Measurements from ENCODE around the gene NTNG2.
"Not testable (repeated sequence)": the region's sequence is repeated elsewhere in the genome, so short reads cannot be mapped to it uniquely, and the experiment has no call there.

NTNG2 gene

DNA sequence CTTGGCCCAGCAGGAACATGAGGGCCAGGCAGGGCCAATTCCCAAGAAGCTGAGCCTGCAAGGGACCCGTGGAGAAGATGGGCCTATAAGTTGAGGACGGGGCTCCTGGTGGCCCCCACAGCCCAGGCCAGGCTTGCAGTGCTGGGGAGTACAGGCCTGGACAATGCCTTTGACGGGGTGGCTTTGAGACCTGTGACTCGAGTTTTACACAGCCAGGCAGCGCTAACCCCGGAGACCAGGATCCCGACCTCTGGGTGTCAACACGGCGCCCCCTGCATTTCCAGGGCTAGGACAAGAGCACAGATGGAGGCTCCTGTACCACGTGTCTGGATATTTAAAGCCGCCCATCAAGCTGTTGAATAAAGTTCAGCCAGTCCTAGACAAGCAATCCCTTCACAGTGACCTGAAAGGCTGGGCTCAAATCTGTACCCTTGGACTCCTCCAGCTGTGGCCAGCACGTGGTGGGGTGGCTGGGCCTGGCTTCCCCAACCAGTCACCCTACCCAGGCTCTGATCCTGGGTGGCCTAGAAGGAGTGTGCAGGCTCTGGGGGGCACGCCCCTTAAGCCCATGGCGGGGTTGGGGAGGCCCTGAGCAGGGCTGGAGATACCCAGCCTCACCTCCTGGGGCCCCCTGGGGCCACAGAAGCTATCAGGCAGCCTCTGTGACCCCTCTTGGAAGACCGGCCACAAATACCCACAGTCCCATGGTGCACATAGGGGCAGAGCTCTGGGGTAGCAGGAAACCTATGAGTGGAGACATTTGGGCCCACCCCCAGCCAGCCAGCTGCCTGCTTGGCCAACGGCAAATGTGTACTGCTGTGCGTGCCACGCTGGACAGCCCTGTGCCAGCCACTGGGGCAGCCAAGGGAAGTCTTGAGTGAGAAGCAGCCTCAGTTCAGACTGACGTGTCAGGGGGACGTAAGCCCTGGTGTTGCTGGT is 88.7 kb downstream of the NTNG2 start:
- DNase-seq (ENCODE audit: low spot score): no peak

DNA sequence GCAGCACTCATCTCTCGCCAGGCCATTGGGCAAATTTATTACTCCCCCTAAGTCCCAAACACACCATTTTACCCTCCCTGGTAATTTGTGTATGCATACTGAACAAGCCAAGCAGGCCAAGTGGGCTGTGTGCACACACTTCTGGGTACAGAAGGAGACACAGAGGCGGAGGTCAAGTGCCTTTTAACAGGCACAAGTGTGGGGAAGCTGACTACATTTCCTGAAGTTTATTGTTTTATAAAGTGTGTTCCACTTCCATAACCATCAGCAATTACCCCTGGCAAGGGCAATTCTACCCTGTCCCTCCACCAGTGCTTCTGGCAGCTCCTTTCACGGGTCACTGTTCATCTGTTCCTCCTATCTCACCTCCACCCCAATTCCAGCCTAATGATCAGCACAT is 99.0 kb downstream of the NTNG2 start:
- no peak for DNase-seq (ENCODE audit: low spot score)

DNA sequence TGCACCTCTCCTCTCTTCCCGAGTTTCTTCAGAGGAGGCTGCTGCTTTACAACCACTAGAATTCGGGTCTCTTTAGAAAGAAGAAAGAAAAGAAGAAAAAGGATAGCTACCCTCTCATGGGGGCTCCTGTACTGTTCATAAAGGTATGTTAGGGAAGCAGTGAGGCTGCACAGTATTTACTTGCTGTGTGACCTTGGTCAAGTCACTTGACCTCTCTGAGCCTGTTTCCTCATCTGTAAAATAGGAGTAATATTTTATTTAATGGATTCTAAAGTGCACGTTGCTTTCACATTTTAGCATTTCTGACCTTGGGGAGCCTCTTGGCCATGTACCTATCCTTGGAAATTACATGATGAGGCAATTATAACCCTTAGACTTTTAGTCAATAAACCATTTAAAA is 104.2 kb downstream of the NTNG2 start:
- DNase-seq (ENCODE audit: low spot score): no peak

DNA sequence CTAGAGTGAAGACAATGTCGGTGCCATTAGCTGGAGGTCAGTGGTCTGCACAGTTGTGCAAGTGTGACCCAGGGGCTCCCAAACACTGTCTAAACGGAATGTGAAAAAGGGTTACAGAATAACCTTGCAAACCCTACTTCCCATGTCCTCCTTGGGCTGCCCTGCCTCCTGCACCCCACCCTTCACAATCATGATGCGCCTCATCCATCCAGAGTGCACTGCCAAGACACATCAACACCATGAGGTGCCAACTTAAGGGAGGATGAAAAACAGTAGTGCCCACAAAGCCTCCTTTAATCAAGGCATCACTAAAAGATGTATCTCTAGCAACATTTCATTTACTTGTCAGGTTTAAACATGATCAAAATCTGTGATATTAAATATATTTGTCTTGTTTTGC is 105.8 kb downstream of the NTNG2 start:
- DNase-seq (ENCODE audit: low spot score): no peak

DNA sequence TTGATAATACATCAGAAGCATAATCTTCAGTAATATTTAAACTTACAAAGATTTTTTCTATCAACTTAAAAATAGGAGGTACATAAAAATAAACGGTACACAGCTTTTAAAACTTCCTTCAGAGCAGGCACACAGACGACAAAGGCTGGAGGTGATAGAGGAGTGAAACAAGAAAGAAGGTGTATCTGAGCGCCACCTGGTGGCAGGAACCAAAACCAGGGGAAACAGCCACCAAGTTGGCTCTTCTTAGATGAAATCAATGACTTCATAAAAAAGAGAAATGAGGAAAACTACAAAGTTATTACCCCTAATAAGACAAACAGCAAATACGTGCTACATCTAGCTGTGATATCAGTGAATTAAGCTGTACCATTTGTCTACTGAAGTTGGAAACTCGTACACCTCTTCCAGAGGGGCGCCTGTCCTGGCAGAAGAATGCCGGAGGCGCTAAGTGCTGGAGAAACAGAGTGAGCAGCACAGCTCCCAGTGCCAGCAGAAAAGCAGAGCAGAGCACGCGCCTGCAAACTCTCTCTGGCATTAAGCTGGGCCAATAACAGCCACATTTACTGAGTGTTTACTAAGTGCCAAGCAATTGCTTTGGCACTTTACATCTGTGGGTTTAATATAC is 107.0 kb downstream of the NTNG2 start:
- DNase-seq (ENCODE audit: low spot score): peak; percentile 44

DNA sequence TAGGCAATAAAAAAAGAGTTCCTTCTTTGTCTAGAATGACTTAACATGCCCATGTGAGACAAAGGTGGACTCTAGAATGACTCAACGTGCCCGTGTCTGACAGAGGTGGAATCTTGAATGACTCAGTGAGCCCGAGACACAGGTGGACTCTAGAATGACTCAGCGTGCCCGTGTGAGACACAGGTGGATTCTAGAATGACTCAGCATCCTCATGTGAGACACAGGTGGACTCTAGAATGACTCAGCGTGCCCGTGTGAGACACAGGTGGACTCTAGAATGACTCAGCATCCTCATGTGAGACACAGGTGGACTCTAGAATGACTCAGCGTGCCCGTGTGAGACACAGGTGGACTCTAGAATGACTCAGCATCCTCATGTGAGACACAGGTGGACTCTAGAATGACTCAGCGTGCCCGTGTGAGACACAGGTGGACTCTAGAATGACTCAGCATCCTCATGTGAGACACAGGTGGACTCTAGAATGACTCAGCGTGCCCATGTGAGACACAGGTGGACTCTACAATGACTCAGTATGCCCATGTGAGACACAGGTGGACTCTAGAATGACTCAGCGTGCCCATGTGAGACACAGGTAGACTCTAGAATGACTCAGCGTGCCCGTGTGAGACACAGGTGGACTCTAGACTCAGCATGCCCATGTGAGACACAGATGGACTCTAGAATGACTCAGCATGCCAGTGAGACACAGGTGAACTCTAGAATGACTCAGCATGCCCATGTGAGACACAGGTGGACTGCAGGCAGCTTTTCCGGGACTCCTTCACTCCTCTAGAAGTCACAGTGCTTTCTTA is 108.1 kb downstream of the NTNG2 start:
- not testable (repeated sequence) for DNase-seq (ENCODE audit: low spot score)

DNA sequence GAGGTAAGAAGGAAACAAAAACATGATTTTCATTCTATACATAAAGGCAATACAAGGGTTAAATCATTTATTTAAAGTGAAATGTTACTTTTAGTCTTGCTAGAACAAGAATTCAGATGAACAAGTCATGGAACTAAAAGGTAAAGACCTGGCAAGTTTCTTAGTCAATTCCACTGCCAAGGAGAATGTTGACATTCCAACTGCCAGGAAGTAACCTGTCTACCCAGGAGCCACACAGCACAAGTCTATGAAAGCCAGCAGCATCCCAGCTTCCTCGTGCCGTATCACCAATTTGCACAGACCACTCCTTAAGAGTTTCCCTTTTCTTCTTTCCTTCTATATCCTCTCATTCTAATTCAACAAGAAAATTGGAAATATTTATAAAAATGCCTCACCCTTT is 113.0 kb downstream of the NTNG2 start:
- DNase-seq (ENCODE audit: low spot score): no peak

DNA sequence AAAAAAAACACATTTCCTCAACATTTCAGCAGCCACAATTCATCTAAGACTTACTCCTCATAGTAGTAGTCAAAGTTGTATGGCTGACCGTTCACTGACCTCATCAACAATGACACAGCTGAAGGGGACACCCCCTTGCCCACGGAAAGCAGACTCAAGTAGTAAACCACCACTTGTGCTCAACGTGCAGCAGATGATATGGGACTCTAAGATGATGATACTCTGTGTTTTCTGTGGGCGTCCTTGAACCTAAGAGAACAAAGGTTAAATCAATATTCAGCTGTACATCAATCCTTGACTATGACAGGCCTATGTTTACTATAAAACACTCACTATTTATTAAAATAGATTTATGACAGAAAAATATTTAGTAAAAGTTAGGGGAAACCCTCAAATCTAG is 121.3 kb downstream of the NTNG2 start:
- no peak for DNase-seq (ENCODE audit: low spot score)

DNA sequence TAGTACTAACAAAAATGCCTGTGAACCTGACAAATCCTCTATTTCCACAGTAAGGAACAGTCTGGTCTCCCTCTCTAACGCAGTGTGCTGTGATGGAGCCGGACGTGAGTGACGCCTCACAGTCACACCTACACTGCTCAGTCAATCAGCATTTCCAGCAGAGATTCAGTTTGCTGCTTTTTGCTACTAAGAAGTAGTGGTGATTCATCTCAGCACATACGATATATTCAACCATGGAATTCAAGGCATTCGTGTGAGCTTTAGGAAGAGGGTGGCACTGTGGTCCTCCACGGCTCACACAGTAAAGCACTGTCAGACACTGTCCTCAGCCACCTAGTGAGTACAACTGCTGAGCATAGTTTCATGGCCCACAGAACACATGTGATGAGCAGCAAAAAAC is 122.0 kb downstream of the NTNG2 start:
- no peak for DNase-seq (ENCODE audit: low spot score)

DNA sequence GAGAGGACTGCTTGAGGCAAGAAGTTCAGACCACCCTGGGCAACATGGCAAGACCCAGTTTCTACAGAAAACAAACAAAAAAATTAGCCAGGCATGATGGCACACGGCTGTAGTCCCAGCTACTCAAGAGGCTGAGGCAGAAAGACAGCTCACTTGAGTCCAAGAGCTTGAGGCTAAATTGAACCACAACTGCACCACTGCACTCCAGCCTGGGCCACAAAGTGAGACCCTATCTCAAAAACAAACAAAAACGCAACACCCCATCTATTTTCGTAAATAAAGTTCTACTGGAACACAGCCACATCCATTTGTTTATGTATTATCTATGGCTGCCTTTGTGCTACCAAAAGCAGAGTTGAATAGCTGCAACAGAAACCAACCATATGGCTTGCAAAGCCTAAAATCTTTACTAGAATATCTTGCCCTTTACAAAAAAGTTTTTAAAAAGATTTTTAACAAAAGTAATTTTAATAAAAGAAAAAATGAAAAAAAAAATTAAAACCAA is 125.5 kb downstream of the NTNG2 start:
- DNase-seq (ENCODE audit: low spot score): no peak

DNA sequence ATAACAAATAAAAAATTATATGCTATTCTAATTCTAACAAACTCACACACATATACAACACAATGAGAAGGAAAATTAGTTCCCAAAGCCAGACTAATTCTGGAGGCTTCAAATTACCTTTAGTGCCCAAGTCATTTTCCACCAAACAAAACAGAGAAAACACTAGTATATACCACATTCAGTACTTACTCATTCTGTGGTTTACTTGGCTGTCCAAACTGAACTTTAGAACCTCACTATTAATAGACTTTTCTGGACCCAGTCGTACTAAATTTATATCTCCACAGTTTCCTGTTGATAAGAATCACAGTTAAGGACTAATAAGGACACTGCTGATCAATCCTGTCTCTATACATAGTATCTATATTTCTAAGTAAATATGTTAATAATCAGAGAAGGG is 126.5 kb downstream of the NTNG2 start:
- no peak for DNase-seq (ENCODE audit: low spot score)

DNA sequence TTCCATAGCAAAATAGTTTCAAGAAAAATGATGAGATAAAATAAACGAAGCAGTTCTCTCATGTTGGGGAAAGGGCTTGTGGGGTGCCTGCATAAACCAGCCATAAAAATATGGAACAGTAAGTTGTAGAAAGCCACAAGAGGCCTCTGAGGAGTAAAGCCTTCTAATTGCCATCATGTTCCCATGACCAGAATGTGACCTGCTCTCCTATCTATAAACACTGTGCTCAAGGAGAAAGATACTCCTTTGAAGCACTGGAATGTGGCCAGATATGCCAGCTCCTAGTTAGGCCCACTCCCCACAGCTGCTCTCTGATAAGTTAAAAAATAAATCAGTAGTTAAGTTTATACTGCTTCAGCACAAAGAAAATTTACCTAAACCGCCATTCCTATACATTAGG is 127.1 kb downstream of the NTNG2 start:
- DNase-seq (ENCODE audit: low spot score): no peak

DNA sequence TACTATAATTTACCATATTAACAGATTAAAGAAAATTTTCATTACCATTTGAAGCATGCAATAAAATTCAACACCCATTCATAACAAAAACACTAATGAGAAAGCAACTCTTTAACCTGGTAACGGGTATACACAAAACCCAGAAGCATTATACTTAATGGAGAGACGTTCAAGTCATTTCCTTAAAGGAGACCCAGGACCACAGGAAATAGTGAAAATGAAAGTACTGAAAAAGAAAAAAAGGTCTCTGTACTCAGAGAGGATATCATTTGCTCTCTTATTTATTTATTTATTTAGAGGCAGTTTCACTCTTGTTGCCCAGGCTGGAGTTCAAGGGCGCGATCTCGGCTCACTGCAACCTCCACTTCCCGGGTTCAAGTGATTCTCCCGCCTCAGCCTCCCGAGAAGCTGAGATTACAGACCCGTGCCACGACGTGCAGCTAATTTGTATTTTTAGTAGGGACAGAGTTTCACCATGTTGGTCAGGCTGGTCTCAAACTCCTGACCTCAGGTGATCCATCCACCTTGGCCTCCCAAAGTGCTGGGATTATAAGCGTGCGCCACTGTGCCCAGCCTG is 131.4 kb downstream of the NTNG2 start:
- DNase-seq (ENCODE audit: low spot score): no peak

Measured in kidney capillary endothelial cell (primary cell).